Keratinocyte (primary cell): ENCODE measurements around the gene METAP1. TPM values are rescaled to one million over a fixed set of nuclear protein-coding genes. Genes with fewer than 3 reads are reported as not detected.

ENCODE experiments used
- DNase-seq: peaks from one replicate; pipeline ENCODE4 v3.0.0-alpha.2; 2011; ENCODE audit warnings: low read depth, missing footprints, low spot score
- FAIRE-seq: peaks from 2 replicates; lab custom pipeline; 2011; peaks lifted over from hg19 to GRCh38; lab: Jason Lieb, UNC
- H2AFZ ChIP-seq: 2 replicates; pipeline ENCODE4 v1.6.0; 2012; ENCODE audit warnings: low read length, control low read depth, inconsistent platforms; ENCODE audit not compliant: control insufficient read depth
- H3K27ac ChIP-seq: 2 replicates; pipeline ENCODE4 v1.5.1; 2011; ENCODE audit warnings: low read length; ENCODE audit not compliant: control insufficient read depth, insufficient read depth
- H3K27me3 ChIP-seq: 3 replicates; pipeline ENCODE4 v1.6.0; 2011; ENCODE audit warnings: low read length; ENCODE audit not compliant: control insufficient read depth, insufficient read depth; ENCODE audit errors: extremely low read depth
- H3K36me3 ChIP-seq, 2 experiments: 2 replicates in 1 of 2; 3 replicates in 1 of 2; pipeline ENCODE4 v1.5.1; 2011; ENCODE audit warnings: low read length in 2 of 2, mild to moderate bottlenecking in 1 of 2; ENCODE audit not compliant: control insufficient read depth in 2 of 2, insufficient read depth in 2 of 2; ENCODE audit errors: extremely low read depth in 1 of 2
- H3K4me1 ChIP-seq: 3 replicates; pipeline ENCODE4 v1.5.1; 2011; ENCODE audit warnings: low read length; ENCODE audit not compliant: control insufficient read depth, insufficient read depth; ENCODE audit errors: extremely low read depth
- H3K4me2 ChIP-seq: 3 replicates; pipeline ENCODE4 v1.6.0; 2011; ENCODE audit warnings: low read depth, low read length; ENCODE audit not compliant: control insufficient read depth, insufficient read depth; ENCODE audit errors: extremely low read depth
- H3K4me3 ChIP-seq, 3 experiments: fragments of 200-600 bp in 1 of 3; sonication (generic) in 1 of 3; 2 replicates in 2 of 3; 3 replicates in 1 of 3; pipeline ENCODE4 v1.5.1; 2011 to 2016; ENCODE audit warnings: low read length in 3 of 3, mild to moderate bottlenecking in 3 of 3, control low read depth in 2 of 3, inconsistent platforms in 1 of 3, low read depth in 1 of 3, mixed read lengths in 1 of 3, mixed run types in 1 of 3, moderate library complexity in 1 of 3; ENCODE audit not compliant: control insufficient read depth in 2 of 3, insufficient read depth in 2 of 3; ENCODE audit errors: extremely low read depth in 1 of 3
- H3K79me2 ChIP-seq: 2 replicates; pipeline ENCODE4 v1.6.0; 2012; ENCODE audit warnings: low read length; ENCODE audit not compliant: control insufficient read depth, insufficient read depth
- H3K9ac ChIP-seq: 3 replicates; pipeline ENCODE4 v1.6.0; 2011; ENCODE audit warnings: low read length; ENCODE audit not compliant: control insufficient read depth, insufficient read depth; ENCODE audit errors: extremely low read depth
- H3K9me1 ChIP-seq: 3 replicates; pipeline ENCODE4 v1.6.0; 2011; ENCODE audit warnings: low read length; ENCODE audit not compliant: control insufficient read depth, insufficient read depth; ENCODE audit errors: extremely low read depth
- H3K9me3 ChIP-seq: 2 replicates; pipeline ENCODE4 v1.5.1; 2012; ENCODE audit warnings: low read depth, low read length; ENCODE audit not compliant: control insufficient read depth
- H4K20me1 ChIP-seq: 3 replicates; pipeline ENCODE4 v1.6.0; 2011; ENCODE audit warnings: low read length; ENCODE audit not compliant: control insufficient read depth, insufficient read depth; ENCODE audit errors: extremely low read depth
- EZH2 ChIP-seq: IDR thresholded peaks from one replicate; pipeline ENCODE4 v1.6.1; 2012; ENCODE audit warnings: inconsistent platforms, mild to moderate bottlenecking, low read length, moderate library complexity
- dilution Hi-C: fragments of 300-500 bp; cut with MboI; formaldehyde crosslinking; loops from one replicate; pipeline ENCODE4 v1.7.0; 2020; ENCODE audit warnings: low sequenced_read_pairs; ENCODE audit not compliant: extremely low pct_ligation_motif_present
- polyA plus RNA-seq, 5 experiments: library from polyadenylated mRNA; depleted of rRNA in 3 of 5; stranded (reverse) in 3 of 5; stranded (forward) in 1 of 5; unstranded in 1 of 5; fragments of >200 nt; gene quantifications; 1 replicate in 1 of 5; 2 replicates in 3 of 5; 3 replicates in 1 of 5; pipeline versions ENCODE4 v1.2.1 to v1.2.3, GENCODE V29; 2011 to 2012; ENCODE audit warnings: missing spikeins in 2 of 5, low read depth in 1 of 5, low replicate concordance in 1 of 5
- TF ChIP-seq, protein P1 (sequence below), 3 experiments: IDR thresholded peaks in 1 of 3; conservative IDR thresholded peaks in 1 of 3; optimal IDR thresholded peaks in 1 of 3; 2 replicates in 2 of 3; 3 replicates in 1 of 3; pipeline versions ENCODE3 to v1.5.1; 2011; ENCODE audit warnings: low read length in 3 of 3, mild to moderate bottlenecking in 3 of 3, moderate library complexity in 2 of 3, control low read depth in 1 of 3, inconsistent platforms in 1 of 3; ENCODE audit not compliant: insufficient read depth in 2 of 3; ENCODE audit errors: extremely low read depth in 1 of 3

METAP1 gene
- polyA plus RNA-seq, 1 donor (not counting 4 experiments of a cell fraction or from before 2014, with no cell fraction given): 89.4 TPM

DNA sequence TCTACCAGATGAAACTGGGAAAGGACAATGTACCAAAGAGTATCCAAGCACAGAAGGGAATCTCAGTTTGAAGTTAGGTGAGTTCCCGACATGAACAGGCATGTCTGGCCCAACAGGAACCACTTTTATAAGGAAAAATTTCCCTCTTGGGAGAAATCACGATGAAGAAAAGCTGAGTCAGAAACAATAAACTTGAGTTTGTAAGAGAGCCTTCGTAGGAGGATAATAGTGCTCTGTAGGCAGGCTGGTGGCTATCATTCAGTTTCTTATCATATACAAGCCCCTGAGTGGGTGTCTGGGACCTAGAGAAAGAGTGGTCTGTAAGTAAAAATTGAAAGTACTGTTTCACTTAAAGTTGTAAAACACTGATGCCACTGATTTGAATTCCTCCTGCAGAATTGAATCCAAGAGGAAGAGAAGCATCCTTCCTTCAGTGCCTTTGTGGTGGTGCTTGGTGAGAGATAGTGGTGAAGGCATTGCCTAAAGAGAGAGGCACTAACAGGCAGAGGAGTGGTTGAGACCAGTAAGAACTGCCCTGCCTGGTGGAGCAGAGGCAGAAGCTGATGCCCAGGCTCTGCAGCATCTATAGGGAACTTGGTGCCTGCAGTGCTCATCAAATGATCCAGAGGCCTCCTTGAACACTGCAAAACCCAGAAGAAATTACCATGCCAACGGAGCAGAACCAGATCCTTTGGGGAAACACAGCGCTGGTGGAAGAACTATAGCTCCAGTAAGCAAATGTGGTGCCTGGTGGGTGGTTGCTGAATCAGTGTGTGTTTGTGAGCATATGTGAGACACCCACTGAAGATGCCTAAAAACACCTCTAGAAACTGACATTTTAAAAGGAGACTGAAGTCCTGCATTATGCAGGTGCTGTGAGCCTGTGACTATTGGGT, 31.7 kb upstream of the METAP1 start:
- H3K79me2 ChIP-seq: no peaks in the 10 kb centered on the region
- peak overlapping the region; percentile 47 for H3K4me2 ChIP-seq
- H4K20me1 ChIP-seq: no peaks in the 10 kb centered on the region
- H3K27me3 ChIP-seq: no peaks in the 10 kb centered on the region
- H2AFZ ChIP-seq: peak overlapping the region; percentile 24
- H3K9ac ChIP-seq: peak overlapping the region; percentile 13
- no peak for DNase-seq
- H3K4me3 ChIP-seq: no peak overlapping the region
- peak; percentile 82 for FAIRE-seq
- dilution Hi-C loops: no loop called here
- H3K9me1 ChIP-seq: no peaks in the 10 kb centered on the region
- H3K27ac ChIP-seq: peak overlapping the region; percentile 76
- H3K36me3 ChIP-seq: no peaks in the 10 kb centered on the region
- H3K9me3 ChIP-seq: no peaks in the 10 kb centered on the region
- H3K4me1 ChIP-seq: peaks cover 23% of the 10 kb centered on the region
- TF ChIP-seq, protein P1, sequence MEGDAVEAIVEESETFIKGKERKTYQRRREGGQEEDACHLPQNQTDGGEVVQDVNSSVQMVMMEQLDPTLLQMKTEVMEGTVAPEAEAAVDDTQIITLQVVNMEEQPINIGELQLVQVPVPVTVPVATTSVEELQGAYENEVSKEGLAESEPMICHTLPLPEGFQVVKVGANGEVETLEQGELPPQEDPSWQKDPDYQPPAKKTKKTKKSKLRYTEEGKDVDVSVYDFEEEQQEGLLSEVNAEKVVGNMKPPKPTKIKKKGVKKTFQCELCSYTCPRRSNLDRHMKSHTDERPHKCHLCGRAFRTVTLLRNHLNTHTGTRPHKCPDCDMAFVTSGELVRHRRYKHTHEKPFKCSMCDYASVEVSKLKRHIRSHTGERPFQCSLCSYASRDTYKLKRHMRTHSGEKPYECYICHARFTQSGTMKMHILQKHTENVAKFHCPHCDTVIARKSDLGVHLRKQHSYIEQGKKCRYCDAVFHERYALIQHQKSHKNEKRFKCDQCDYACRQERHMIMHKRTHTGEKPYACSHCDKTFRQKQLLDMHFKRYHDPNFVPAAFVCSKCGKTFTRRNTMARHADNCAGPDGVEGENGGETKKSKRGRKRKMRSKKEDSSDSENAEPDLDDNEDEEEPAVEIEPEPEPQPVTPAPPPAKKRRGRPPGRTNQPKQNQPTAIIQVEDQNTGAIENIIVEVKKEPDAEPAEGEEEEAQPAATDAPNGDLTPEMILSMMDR (optimal IDR thresholded peaks at IDR 0.05 in 1 of 3, IDR thresholded peaks at IDR 0.05 in 1 of 3, conservative IDR thresholded peaks at IDR 0.05 in 1 of 3; ENCODE audit: extremely low read depth in 1 of 3, insufficient read depth in 2 of 3, low read length in 3 of 3): no peak
- no peak for TF ChIP-seq EZH2

DNA sequence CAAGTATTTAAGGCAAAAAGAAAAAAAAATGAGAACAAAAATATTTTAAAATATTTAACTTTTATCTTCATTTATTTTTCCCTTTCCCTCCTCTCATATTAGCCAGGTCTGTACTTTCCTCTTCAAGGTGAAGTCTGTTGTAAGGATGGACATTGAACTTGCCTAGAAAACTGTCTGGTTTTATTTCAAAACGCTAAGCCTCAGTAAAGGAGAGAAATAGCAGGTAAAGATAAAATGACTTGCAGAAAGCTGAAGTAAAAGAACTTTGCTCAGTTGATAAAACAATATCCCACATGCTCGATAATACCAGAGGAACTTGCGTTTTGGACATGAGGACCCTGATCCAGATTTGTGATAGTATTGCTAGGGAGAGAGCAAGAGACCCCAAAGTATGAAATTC, 28.6 kb upstream of the METAP1 start:
- Histone ChIP-seq H3K36me3 (no peaks in the 10 kb centered on the region), H4K20me1 (no peaks in the 10 kb centered on the region), H3K9me3 (no peaks in the 10 kb centered on the region), H2AFZ (no peak overlapping the region), H3K27me3 (no peaks in the 10 kb centered on the region), H3K27ac (no peak overlapping the region), H3K9me1 (no peaks in the 10 kb centered on the region), H3K4me2 (no peak overlapping the region), H3K4me1 (peaks cover 29% of the 10 kb centered on the region), H3K4me3 (no peak overlapping the region), H3K79me2 (no peaks in the 10 kb centered on the region), H3K9ac (no peak overlapping the region)
- dilution Hi-C loops: no loop called here
- TF ChIP-seq, protein P1 (optimal IDR thresholded peaks at IDR 0.05 in 1 of 3, IDR thresholded peaks at IDR 0.05 in 1 of 3, conservative IDR thresholded peaks at IDR 0.05 in 1 of 3; ENCODE audit: extremely low read depth in 1 of 3, insufficient read depth in 2 of 3, low read length in 3 of 3): no peak
- no peak for TF ChIP-seq EZH2
- FAIRE-seq: no peak
- DNase-seq: no peak
